Measurements from ENCODE around the gene MRPL21. TPM values are rescaled to one million over a fixed set of nuclear protein-coding genes. Genes with fewer than 3 reads are reported as not detected.

MRPL21 gene
- total RNA-seq, 2 experiments from 2014 or later, result 56.6 to 70.2 TPM

DNA sequence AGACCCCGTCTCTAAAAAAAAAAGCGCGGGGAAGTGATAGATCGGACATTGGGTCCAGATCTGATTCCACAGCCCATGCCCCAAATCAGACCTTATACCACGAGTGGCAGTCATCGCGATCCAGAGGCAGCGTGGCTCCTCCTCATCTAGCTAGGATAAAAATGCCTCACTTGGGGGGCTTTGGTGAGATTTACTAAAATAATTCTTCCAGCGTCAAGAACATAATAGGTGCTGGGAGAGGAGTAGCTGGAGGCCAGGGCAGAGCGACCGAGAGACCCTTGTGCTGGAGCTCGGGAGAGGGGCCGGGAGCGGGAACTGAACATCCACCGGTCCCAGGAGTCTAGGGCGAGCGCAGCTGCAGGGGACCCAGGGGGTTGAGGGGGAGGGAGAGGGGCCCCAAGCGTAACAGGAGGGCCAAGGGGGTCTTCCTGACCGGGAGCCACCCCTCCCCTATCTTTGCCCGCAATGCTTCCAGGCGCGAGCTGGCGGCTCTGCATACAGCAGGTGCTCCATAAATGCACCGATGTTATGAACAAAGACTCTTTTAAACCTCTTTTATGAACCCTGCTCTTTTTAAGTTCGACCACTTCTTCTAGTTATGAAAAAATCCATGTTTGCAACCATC lies 61.1 kb downstream of the MRPL21 start:
- no peak for ATAC-seq
- peaks cover 2% of the 10 kb centered on the region for H3K36me3 Mint-ChIP-seq
- DNase-seq, result no peak
- H3K27ac Mint-ChIP-seq, result peak overlapping the region; percentile 92
- H3K9me3 Mint-ChIP-seq (ENCODE audit: low read depth), result no peaks in the 10 kb centered on the region
- peaks cover 6% of the 10 kb centered on the region for H3K27me3 Mint-ChIP-seq
- peaks cover 39% of the 10 kb centered on the region for H3K4me1 Mint-ChIP-seq
- peak overlapping the region; percentile 88 for H3K4me3 Mint-ChIP-seq
- CTCF ChIA-PET, result interaction anchor here (0.6 to 3.1 kb wide), 10 partner anchors 10 to 257 kb away, joined by 3 to 13 read pairs (median 4); no protein-coding TSS in a partner anchor

DNA sequence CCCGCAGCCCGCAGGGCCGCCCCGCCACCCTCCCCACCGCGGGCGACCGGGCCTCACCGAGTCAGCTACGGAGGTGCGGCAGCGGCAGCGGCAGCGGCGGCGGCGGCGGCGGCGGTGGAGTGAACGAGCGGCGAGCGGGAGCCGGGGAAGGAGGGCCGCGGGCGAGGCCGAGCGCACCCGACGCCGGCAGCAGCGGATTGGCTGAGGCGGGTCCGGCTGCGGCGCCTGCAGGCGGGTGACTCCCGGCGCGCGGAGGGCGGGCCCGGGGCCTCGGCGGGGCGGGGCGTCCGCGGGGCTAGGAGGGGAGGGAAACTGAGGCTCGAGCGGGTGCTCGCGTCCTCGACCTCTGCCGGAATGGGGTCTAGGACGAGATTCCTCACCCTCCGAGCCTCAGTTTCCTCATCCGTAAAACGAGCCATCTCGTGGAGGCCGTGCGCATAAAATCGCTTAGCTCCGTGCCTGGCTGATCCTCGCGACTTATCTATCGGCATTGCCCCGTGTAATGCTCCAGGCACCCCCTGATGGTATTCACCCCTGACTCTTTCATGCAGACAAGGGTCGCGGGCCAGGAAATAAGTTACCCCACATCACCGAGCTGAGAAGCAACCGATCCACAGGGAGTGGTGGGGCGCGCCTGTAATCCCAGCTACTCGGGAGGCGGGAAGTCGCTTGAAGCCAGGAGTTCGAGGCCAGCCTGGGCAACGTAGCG lies 61.8 kb downstream of the MRPL21 start, which contains the start of gene CPT1A:
CPT1A (minus strand) TSS at position 199 of the 709 bp plus-strand sequence. CDS start 26,442 bp downstream, outside the sequence.
- CTCF ChIA-PET, result interaction anchor here (0.6 to 3.1 kb wide), 3 partner anchors 9 to 43 kb away, joined by 3 to 13 read pairs (median 8); no protein-coding TSS in a partner anchor
- peaks cover 43% of the 10 kb centered on the region for H3K4me1 Mint-ChIP-seq
- H3K27me3 Mint-ChIP-seq, result peaks cover 6% of the 10 kb centered on the region
- peak; percentile 65 for ATAC-seq
- no peaks in the 10 kb centered on the region for H3K9me3 Mint-ChIP-seq (ENCODE audit: low read depth)
- peaks cover 2% of the 10 kb centered on the region for H3K36me3 Mint-ChIP-seq
- H3K4me3 Mint-ChIP-seq, result peak within 1 kb of the TSS; percentile 88
- DNase-seq, result peak; percentile 82
- H3K27ac Mint-ChIP-seq, result peak within 1 kb of the TSS; percentile 94

Other genes starting within 250 kb of the MRPL21 start
- gene GAL, start 219.3 kb downstream of the MRPL21 start, total RNA-seq, result not detected
- gene TESMIN, start 152.3 kb downstream of the MRPL21 start, total RNA-seq, result 10 to 100 TPM in 1 of 2 experiments, 1 to 10 TPM in 1; 3.3 to 11.8 TPM
- gene CPT1A, start 61.9 kb downstream of the MRPL21 start, total RNA-seq, result 10 to 100 TPM; 36.4 to 46.1 TPM
- gene IGHMBP2, start 59 bp upstream of the MRPL21 start, total RNA-seq, result 10 to 100 TPM; 27.3 to 27.7 TPM
- gene MRGPRD, start 77.2 kb upstream of the MRPL21 start, total RNA-seq, result not detected
- gene MRGPRF, start 109.4 kb upstream of the MRPL21 start, total RNA-seq, result not detected
- 10 to 100 TPM; 15.3 to 20.6 TPM for gene TPCN2, start 145.1 kb upstream of the MRPL21 start, total RNA-seq